Raji (cell line): ENCODE data around the gene ERI2.

ENCODE experiments used
- POLR2A ChIP-seq: IDR thresholded peaks from 2 replicates; pipeline ENCODE4 v1.6.1; 2011; ENCODE audit warnings: low read depth, low read length, control low read depth; ENCODE audit not compliant: insufficient read depth

Gene ERI2

DNA sequence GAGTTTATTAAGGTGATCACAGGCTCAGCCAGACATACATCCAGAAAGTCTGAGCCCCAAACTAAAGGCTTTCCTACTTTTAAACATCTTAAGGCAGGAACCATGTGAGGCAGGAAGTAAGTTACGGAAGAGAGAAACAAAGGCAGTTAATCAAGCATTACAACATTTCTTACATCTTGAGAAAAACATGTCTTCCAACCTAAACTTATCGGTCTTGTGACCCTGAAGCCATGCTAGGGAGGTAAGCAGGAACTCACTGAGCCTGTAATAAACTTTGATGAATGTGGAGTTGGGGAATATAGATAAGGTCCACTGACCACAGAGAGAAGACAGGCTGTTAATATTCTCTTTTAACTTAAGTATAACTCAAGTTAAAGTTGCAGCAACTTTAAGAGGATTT is 45.9 kb downstream of the ERI2 start:
- TF ChIP-seq POLR2A, result no peak

- no peak for TF ChIP-seq POLR2A
Measured at GRCh38 chr16:20755238-20755637, 51.0 kb downstream of the ERI2 start.

DNA sequence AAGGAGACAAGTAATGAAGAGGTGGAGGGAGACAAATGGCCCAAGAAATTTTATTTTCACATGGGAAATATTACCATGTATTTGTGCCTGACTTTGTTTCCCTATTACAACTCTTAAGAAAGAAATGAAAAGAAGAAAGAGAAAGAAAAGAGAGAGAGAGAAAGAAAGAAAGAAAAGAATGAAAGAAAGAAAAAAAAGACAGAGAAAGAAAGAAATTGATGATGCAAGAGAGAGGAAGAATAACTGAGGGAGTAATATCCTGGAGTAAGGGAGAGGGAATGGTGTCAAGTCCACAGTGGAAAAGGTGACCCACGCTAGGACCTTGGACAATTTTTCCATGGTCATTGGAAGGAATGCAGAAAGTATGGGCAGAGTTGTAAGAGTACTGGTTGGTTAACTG is 52.5 kb downstream of the ERI2 start:
- TF ChIP-seq POLR2A, result no peak

DNA sequence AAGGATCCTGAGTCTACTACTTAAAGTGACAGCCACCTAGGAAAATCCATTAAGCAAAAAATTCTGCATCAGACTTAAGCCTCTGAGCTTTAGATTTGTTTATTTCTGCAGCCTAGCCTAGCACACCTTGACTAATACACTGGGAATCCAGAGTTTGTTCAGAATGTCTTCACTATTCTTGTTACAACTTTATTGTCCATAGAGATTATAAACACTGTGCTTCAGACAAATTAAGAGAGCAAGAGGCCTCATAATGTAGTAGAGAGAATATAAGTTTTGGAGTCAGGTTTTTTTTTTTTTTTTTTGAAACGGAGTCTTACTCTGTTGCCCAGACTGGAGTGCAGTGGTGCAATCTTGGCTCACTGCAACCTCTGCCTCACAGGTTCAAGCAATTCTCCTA is 55.7 kb downstream of the ERI2 start:
- no peak for TF ChIP-seq POLR2A

GRCh38 chr16:20749474-20749873 is 56.8 kb downstream of the ERI2 start:
- no peak for TF ChIP-seq POLR2A

- no peak for TF ChIP-seq POLR2A
Measured at GRCh38 chr16:20747030-20747816, 59.0 kb downstream of the ERI2 start.

GRCh38 chr16:20746461-20746860 is 59.8 kb downstream of the ERI2 start:
- no peak for TF ChIP-seq POLR2A
